Measurements from ENCODE around the gene XRCC4. TPM values are rescaled to one million over a fixed set of nuclear protein-coding genes. Genes with fewer than 3 reads are reported as not detected.
"Not testable (repeated sequence)": the region's sequence is repeated elsewhere in the genome, so short reads cannot be mapped to it uniquely, and the experiment has no call there.

XRCC4 gene
- total RNA-seq, 1 donor from 2014 or later, result 5.9 TPM

DNA sequence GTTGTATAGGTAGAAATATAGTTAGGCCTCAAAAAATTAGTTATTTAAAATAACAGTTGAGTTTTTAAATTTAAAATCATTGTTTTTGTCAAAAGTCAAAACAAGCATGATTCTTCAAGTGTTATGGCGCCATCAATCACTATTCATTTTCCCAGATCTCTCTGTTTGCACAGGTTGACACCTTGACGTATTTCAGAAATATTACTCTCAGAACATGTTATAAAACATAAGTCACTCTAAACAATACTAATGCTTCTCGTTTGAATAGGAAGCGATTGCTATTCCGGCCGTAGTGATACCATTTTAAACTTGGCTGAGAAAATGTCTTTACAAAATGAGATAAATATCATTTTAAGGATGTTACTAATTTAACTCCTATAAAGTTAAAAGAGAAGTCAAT is 268.1 kb downstream of the XRCC4 start:
- H3K4me1 ChIP-seq, result no peaks in the 10 kb centered on the region
- intact Hi-C loops (cut with DNase I), result no loop called here
- H3K27ac ChIP-seq, result no peak overlapping the region
- H3K36me3 ChIP-seq, result no peaks in the 10 kb centered on the region
- ATAC-seq, result no peak
- H3K4me3 ChIP-seq, result no peak overlapping the region
- DNase-seq, result no peak
- peaks cover 4% of the 10 kb centered on the region for H3K9me3 ChIP-seq
- no peaks in the 10 kb centered on the region for H3K27me3 ChIP-seq
- TF ChIP-seq, protein P1, sequence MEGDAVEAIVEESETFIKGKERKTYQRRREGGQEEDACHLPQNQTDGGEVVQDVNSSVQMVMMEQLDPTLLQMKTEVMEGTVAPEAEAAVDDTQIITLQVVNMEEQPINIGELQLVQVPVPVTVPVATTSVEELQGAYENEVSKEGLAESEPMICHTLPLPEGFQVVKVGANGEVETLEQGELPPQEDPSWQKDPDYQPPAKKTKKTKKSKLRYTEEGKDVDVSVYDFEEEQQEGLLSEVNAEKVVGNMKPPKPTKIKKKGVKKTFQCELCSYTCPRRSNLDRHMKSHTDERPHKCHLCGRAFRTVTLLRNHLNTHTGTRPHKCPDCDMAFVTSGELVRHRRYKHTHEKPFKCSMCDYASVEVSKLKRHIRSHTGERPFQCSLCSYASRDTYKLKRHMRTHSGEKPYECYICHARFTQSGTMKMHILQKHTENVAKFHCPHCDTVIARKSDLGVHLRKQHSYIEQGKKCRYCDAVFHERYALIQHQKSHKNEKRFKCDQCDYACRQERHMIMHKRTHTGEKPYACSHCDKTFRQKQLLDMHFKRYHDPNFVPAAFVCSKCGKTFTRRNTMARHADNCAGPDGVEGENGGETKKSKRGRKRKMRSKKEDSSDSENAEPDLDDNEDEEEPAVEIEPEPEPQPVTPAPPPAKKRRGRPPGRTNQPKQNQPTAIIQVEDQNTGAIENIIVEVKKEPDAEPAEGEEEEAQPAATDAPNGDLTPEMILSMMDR (IDR thresholded peaks at IDR 0.05), result no peak

- DNase-seq, result no peak
- Histone ChIP-seq H3K36me3 (no peaks in the 10 kb centered on the region), H3K4me3 (no peak overlapping the region), H3K27me3 (no peaks in the 10 kb centered on the region), H3K4me1 (no peaks in the 10 kb centered on the region), H3K9me3 (peaks cover 4% of the 10 kb centered on the region), H3K27ac (no peak overlapping the region)
- no peak for ATAC-seq
- TF ChIP-seq, protein P1 (IDR thresholded peaks at IDR 0.05), result no peak
- intact Hi-C loops (cut with DNase I), result no loop called here
Measured at GRCh38 chr5:83348281-83348780, 271.0 kb downstream of the XRCC4 start.

DNA sequence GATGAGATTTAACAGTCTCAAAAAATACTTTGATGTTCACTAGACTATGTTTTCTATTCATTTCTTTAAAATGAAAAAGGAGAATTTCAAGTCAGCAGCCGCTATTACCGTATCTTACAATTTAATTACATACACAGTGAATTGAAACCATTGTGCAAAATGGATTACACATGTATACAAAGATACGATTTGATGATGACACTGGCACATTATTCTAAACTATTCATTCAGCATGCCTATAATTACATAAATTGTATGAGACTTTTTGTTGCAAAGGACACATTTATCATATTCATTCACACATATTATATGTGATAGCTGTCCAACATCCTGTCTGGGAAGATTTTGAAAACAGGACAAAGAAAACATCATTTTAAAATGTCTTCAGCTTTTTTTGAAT is 275.9 kb downstream of the XRCC4 start:
- intact Hi-C loops (cut with DNase I), result no loop called here
- DNase-seq (no peak), ATAC-seq (no peak)
- TF ChIP-seq, protein P1 (IDR thresholded peaks at IDR 0.05), result no peak
- Histone ChIP-seq H3K36me3 (no peaks in the 10 kb centered on the region), H3K9me3 (no peaks in the 10 kb centered on the region), H3K4me1 (no peaks in the 10 kb centered on the region), H3K27me3 (no peaks in the 10 kb centered on the region), H3K27ac (no peak overlapping the region), H3K4me3 (no peak overlapping the region)

DNA sequence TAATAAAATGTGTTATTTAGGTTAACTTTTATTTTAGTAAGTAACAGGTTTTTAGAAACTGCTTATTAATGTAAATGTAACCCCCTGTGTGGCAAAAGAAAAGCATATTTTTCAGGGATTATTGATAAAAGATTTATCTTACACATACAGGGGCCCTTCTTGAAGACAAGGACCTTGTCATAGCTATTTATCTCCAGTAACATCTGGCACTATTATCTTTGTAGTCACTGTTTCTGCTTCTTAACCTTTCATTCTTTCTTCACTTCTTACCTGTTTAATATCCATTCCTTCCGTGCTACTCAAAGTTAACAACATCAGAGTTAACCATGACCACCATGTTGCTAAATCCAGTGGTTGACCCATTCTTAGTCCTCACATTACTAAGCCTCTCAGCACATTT is 276.4 kb downstream of the XRCC4 start:
- Histone ChIP-seq H3K27me3 (no peaks in the 10 kb centered on the region), H3K4me3 (no peak overlapping the region), H3K36me3 (no peaks in the 10 kb centered on the region), H3K9me3 (no peaks in the 10 kb centered on the region), H3K27ac (no peak overlapping the region), H3K4me1 (no peaks in the 10 kb centered on the region)
- intact Hi-C loops (cut with DNase I), result no loop called here
- no peak for ATAC-seq
- TF ChIP-seq, protein P1 (IDR thresholded peaks at IDR 0.05), result no peak
- DNase-seq, result no peak

DNA sequence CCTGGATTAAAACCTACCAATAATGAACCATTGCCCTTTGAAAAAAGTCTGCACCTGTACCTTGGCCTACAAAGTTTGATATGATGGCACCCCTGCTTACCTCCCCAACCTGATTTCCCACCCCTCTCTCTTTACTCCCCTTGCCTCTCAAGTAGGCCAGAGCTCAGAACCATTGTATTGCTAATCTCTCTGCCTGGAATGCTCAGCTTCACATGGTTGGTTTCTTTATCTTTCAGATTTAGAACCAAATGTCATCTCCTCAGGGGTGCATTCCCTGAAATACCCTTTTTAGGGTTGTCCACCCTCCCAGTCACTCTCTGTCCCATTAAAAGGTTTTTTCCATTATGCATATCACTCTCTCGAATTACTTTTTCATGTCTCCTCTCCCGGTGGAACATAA is 277.6 kb downstream of the XRCC4 start:
- no peaks in the 10 kb centered on the region for H3K36me3 ChIP-seq
- TF ChIP-seq, protein P1 (IDR thresholded peaks at IDR 0.05), result no peak

GRCh38 chr5:83355482-83356014 is 278.2 kb downstream of the XRCC4 start:
- H3K27me3 ChIP-seq; H3K4me3 ChIP-seq; H3K27ac ChIP-seq; H3K4me1 ChIP-seq; H3K9me3 ChIP-seq; intact Hi-C loops (cut with DNase I); DNase-seq; ATAC-seq; H3K36me3 ChIP-seq: not testable (repeated sequence)

More for the DNA sequence above, 277.6 kb downstream of the XRCC4 start:
- H3K27ac ChIP-seq, result no peak overlapping the region
- no peaks in the 10 kb centered on the region for H3K27me3 ChIP-seq
- ATAC-seq (no peak), DNase-seq (no peak)
- no peaks in the 10 kb centered on the region for H3K9me3 ChIP-seq
- intact Hi-C loops (cut with DNase I), result no loop called here
- H3K4me3 ChIP-seq, result no peak overlapping the region
- no peaks in the 10 kb centered on the region for H3K4me1 ChIP-seq
